Ramos (cell line): Measurements from ENCODE around the gene CEP170B.

Experiments
- in situ Hi-C: fragments of 300-500 bp; cut with MboI; formaldehyde crosslinking; loops from one replicate; pipeline ENCODE4 v1.14.3; 2022; ENCODE audit warnings: low sequenced_read_pairs; ENCODE audit not compliant: unreplicated experiment

The CEP170B gene

GRCh38 chr14:104866451-104867370, 1.6 kb downstream of the CEP170B start:
- in situ Hi-C loops: no loop called here

- in situ Hi-C loops: no loop called here
These were observed 2.4 kb downstream of the CEP170B start for GRCh38 chr14:104867371-104868059.

- in situ Hi-C loops: no loop called here
These were observed 3.1 kb downstream of the CEP170B start for GRCh38 chr14:104868060-104868740.

GRCh38 chr14:104868811-104869572, 3.9 kb downstream of the CEP170B start:
- in situ Hi-C loops: no loop called here

GRCh38 chr14:104869669-104870367, 4.8 kb downstream of the CEP170B start:
- in situ Hi-C loops: no loop called here

- in situ Hi-C loops: no loop called here
These were observed 5.5 kb downstream of the CEP170B start for GRCh38 chr14:104870368-104871144.

- in situ Hi-C loops: no loop called here
These were observed 6.1 kb downstream of the CEP170B start for GRCh38 chr14:104871145-104871655.

- in situ Hi-C loops: no loop called here
These were observed 6.8 kb downstream of the CEP170B start for GRCh38 chr14:104871656-104872468.

- in situ Hi-C loops: no loop called here
These were observed 7.6 kb downstream of the CEP170B start for GRCh38 chr14:104872469-104873341.

GRCh38 chr14:104873380-104874055, 8.4 kb downstream of the CEP170B start:
- in situ Hi-C loops: no loop called here

GRCh38 chr14:104874110-104874531, 9.1 kb downstream of the CEP170B start:
- in situ Hi-C loops: no loop called here

- in situ Hi-C loops: no loop called here
These were observed 9.7 kb downstream of the CEP170B start for GRCh38 chr14:104874571-104875411.

- in situ Hi-C loops: no loop called here
These were observed 10.3 kb downstream of the CEP170B start for GRCh38 chr14:104875412-104875751.

GRCh38 chr14:104875811-104876210, 10.7 kb downstream of the CEP170B start:
- in situ Hi-C loops: no loop called here

GRCh38 chr14:104876251-104876699, 11.2 kb downstream of the CEP170B start:
- in situ Hi-C loops: no loop called here
